Mesenchymal stem cell (in vitro differentiated cells and primary cell): ENCODE data around the gene SLC35F3.
"Not testable (repeated sequence)": the region's sequence is repeated elsewhere in the genome, so short reads cannot be mapped to it uniquely, and the experiment has no call there.

Source experiments
- DNase-seq: peaks from one replicate; pipeline ENCODE4 v3.0.0-alpha.2; 2013
- H2AFZ ChIP-seq: one replicate; pipeline ENCODE4 v1.6.1; 2013; ENCODE audit warnings: low read depth, mild to moderate bottlenecking, control low read depth, inconsistent platforms, low read length, moderate library complexity
- H2AK5ac ChIP-seq: 2 replicates; pipeline ENCODE4 v1.6.1; 2013; ENCODE audit warnings: low read length, moderate library complexity, mild to moderate bottlenecking, inconsistent platforms; ENCODE audit not compliant: severe bottlenecking
- H2BK120ac ChIP-seq: one replicate; pipeline ENCODE4 v1.6.1; 2013; ENCODE audit warnings: low read depth, mild to moderate bottlenecking, inconsistent platforms, low read length, moderate library complexity
- H2BK12ac ChIP-seq, 2 experiments: one replicate each; pipeline ENCODE4 v1.6.1; 2013; ENCODE audit warnings: inconsistent platforms in 2 of 2, low read length in 2 of 2, mild to moderate bottlenecking in 2 of 2, moderate library complexity in 2 of 2, control low read depth in 1 of 2
- H2BK15ac ChIP-seq: one replicate; pipeline ENCODE4 v1.6.1; 2013; ENCODE audit warnings: mild to moderate bottlenecking, low read depth, inconsistent platforms; ENCODE audit not compliant: poor library complexity, severe bottlenecking
- H2BK5ac ChIP-seq: 2 replicates; pipeline ENCODE4 v1.6.1; 2013; ENCODE audit warnings: low read depth, mild to moderate bottlenecking, low read length, control low read depth, inconsistent platforms; ENCODE audit not compliant: poor library complexity, severe bottlenecking
- H3K14ac ChIP-seq, 2 experiments: one replicate each; pipeline ENCODE4 v1.6.1; 2013; ENCODE audit warnings: inconsistent platforms in 2 of 2, low read length in 2 of 2, control low read depth in 1 of 2, mild to moderate bottlenecking in 1 of 2, moderate library complexity in 1 of 2
- H3K18ac ChIP-seq, 2 experiments: one replicate each; pipeline ENCODE4 v1.6.1; 2013; ENCODE audit warnings: inconsistent platforms in 2 of 2, low read length in 2 of 2, control low read depth in 1 of 2, low read depth in 1 of 2, mild to moderate bottlenecking in 1 of 2
- H3K23ac ChIP-seq, 2 experiments: one replicate each; pipeline ENCODE4 v1.6.1; 2013; ENCODE audit warnings: inconsistent platforms in 2 of 2, low read length in 2 of 2, mild to moderate bottlenecking in 2 of 2, moderate library complexity in 2 of 2, control low read depth in 1 of 2
- H3K27ac ChIP-seq: 2 replicates; pipeline ENCODE4 v1.5.1; 2013; ENCODE audit warnings: mild to moderate bottlenecking, moderate library complexity, low read length, control low read depth, inconsistent platforms; ENCODE audit not compliant: poor library complexity, severe bottlenecking
- H3K27me3 ChIP-seq, 2 experiments: 2 replicates each; pipeline versions ENCODE4 v1.6.1 to v1.7.0; 2013; ENCODE audit warnings: low read length in 2 of 2, mild to moderate bottlenecking in 2 of 2, moderate library complexity in 2 of 2, control low read depth in 1 of 2, inconsistent platforms in 1 of 2; ENCODE audit not compliant: control insufficient read depth in 1 of 2, insufficient read depth in 1 of 2
- H3K36me3 ChIP-seq, 2 experiments: 2 replicates each; pipeline versions ENCODE4 v1.6.1 to v1.7.0; 2013; ENCODE audit warnings: low read length in 2 of 2, control low read depth in 1 of 2, inconsistent platforms in 1 of 2, low read depth in 1 of 2, mild to moderate bottlenecking in 1 of 2; ENCODE audit not compliant: insufficient read depth in 2 of 2, control insufficient read depth in 1 of 2
- H3K4ac ChIP-seq, 2 experiments: one replicate each; pipeline ENCODE4 v1.6.1; 2013; ENCODE audit warnings: inconsistent platforms in 2 of 2, low read length in 2 of 2, mild to moderate bottlenecking in 2 of 2, moderate library complexity in 2 of 2, control low read depth in 1 of 2, low read depth in 1 of 2
- H3K4me1 ChIP-seq: 2 replicates; pipeline ENCODE4 v1.6.1; 2013; ENCODE audit warnings: low read depth, low read length, control low read depth; ENCODE audit not compliant: control insufficient read depth, insufficient read depth
- H3K4me2 ChIP-seq: 2 replicates; pipeline ENCODE4 v1.6.1; 2013; ENCODE audit warnings: low read length, mild to moderate bottlenecking, inconsistent platforms; ENCODE audit not compliant: poor library complexity, severe bottlenecking
- H3K4me3 ChIP-seq, 2 experiments: 2 replicates each; pipeline versions ENCODE4 v1.5.1 to v1.7.0; 2013; ENCODE audit warnings: low read length in 2 of 2, mild to moderate bottlenecking in 2 of 2, control low read depth in 1 of 2, low read depth in 1 of 2; ENCODE audit not compliant: insufficient read depth in 1 of 2
- H3K79me1 ChIP-seq: replicated peaks from 2 replicates; pipeline ENCODE4 v1.6.1; 2013; ENCODE audit warnings: mild to moderate bottlenecking, control low read depth, low read length, inconsistent platforms; ENCODE audit not compliant: poor library complexity, severe bottlenecking
- H3K9ac ChIP-seq: 2 replicates; pipeline ENCODE4 v1.7.0; 2013; ENCODE audit warnings: mild to moderate bottlenecking, low read length, moderate library complexity
- H3K9me3 ChIP-seq: 2 replicates; pipeline ENCODE4 v1.7.0; 2013; ENCODE audit warnings: mild to moderate bottlenecking, low read length; ENCODE audit not compliant: control insufficient read depth
- H4K8ac ChIP-seq: one replicate; pipeline ENCODE4 v1.6.1; 2013; ENCODE audit warnings: inconsistent platforms, mild to moderate bottlenecking, low read length, moderate library complexity
- H4K91ac ChIP-seq: one replicate; pipeline ENCODE4 v1.6.1; 2013; ENCODE audit warnings: mild to moderate bottlenecking, low read length, inconsistent platforms
- WGBS: methylation state at CpG from one replicate; pipeline ENCODE4 v1.1.7; 2013; ENCODE audit warnings: mixed read lengths; 5-methylcytosine and 5-hydroxymethylcytosine counted together

The SLC35F3 gene

DNA sequence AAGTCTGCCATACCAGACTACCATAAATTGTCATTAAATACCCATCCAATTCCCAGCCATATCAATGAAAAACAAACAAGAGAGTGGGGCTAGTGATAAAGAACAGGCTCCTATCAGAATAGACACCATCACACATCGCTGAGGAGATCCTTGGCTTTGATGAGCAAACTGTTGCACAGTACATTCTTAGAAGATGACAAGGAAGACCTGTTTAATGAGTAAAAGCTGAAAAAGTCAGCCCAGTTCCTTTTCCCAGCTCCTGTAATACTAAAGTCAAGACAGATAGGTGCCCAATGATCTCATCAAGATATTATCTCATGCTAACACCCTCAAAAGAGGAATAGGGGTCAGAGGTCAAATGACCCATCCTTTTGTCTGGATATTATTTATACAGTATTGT lies 304.3 kb downstream of the SLC35F3 start:
- Histone ChIP-seq H4K91ac (no peak overlapping the region), H2AFZ (no peak overlapping the region), H3K4me1 (no peaks in the 10 kb centered on the region), H3K4ac (no peak overlapping the region), H2BK5ac (no peak overlapping the region), H3K18ac (no peak overlapping the region), H3K27me3 (peaks cover 11% of the 10 kb centered on the region in 2 experiments), H3K4me3 (no peak overlapping the region), H2AK5ac (no peak overlapping the region), H3K23ac (no peak overlapping the region), H3K79me1 (no peaks in the 10 kb centered on the region), H3K9ac (no peak overlapping the region), H2BK12ac (no peak overlapping the region), H3K27ac (no peak overlapping the region), H3K14ac (no peak overlapping the region), H4K8ac (no peak overlapping the region), H2BK15ac (no peak overlapping the region), H3K4me2 (no peak overlapping the region), H2BK120ac (no peak overlapping the region), H3K9me3 (no peaks in the 10 kb centered on the region), H3K36me3 (no peaks in the 10 kb centered on the region)
- 25% methylated on average over 1 of the region's 1 CpG for WGBS
- peak; percentile 1 for DNase-seq

DNA sequence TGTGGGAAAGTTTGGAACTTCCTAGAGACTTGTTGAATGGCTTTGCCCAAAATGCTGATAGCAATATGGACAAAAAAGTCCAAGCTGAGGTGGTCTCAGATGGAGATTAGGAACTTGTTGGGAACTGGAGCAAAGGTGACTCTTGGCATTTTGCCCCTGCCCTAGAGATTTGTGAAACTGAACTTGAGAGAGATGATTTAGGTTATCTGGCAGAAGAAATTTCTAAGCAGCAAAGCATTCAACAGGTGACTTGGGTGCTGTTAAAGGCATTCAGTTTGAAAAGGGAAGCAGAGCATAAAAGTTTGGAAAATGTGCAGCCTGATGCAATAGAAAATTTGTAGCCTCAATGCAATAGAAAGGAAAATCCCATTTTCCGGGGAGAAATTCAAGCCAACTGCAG lies 306.0 kb downstream of the SLC35F3 start:
- peaks cover 10% of the 10 kb centered on the region for H3K4me1 ChIP-seq
- H3K27me3 ChIP-seq = peaks cover 24 to 25% of the 10 kb centered on the region in 2 experiments
- H2BK12ac ChIP-seq, H2AFZ ChIP-seq, H2AK5ac ChIP-seq, H3K4ac ChIP-seq, H4K8ac ChIP-seq, H3K18ac ChIP-seq, H3K4me3 ChIP-seq, H3K36me3 ChIP-seq, H3K9ac ChIP-seq, H4K91ac ChIP-seq, H3K14ac ChIP-seq, DNase-seq, H2BK15ac ChIP-seq, H3K9me3 ChIP-seq, H3K4me2 ChIP-seq, H2BK120ac ChIP-seq, H2BK5ac ChIP-seq, H3K79me1 ChIP-seq, H3K23ac ChIP-seq, H3K27ac ChIP-seq: not testable (repeated sequence)
- WGBS = 100% methylated on average over 1 of the region's 1 CpG

DNA sequence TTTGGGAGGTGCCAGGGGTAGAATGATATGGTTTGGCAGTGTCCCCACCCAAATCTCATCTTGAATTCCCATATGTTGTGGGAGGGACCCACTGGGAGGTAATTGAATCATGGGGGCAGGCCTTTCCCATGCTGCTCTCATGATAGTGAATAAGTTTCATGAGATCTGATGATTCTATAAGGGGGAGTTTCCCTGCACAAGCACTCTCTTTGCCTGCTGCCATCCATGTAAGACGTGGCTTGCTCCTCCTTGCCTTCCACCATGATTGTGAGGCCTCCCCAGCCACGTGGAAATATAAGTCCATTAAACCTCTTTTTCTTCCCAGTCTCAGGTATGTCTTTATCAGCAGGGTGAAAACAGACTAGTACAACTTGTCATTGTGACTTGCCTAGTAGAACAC lies 307.4 kb downstream of the SLC35F3 start:
- H3K23ac ChIP-seq, H2BK5ac ChIP-seq, H2BK12ac ChIP-seq, H3K36me3 ChIP-seq, H3K4me3 ChIP-seq, H3K9ac ChIP-seq, H3K18ac ChIP-seq, H4K8ac ChIP-seq, DNase-seq, H3K14ac ChIP-seq, H3K9me3 ChIP-seq, H3K79me1 ChIP-seq, H3K27ac ChIP-seq, H4K91ac ChIP-seq, H3K4me2 ChIP-seq, H2BK15ac ChIP-seq, H2BK120ac ChIP-seq, H2AK5ac ChIP-seq, H2AFZ ChIP-seq, H3K4ac ChIP-seq: not testable (repeated sequence)
- 27% methylated on average over 2 of the region's 2 CpGs for WGBS
- Histone ChIP-seq H3K4me1 (peaks cover 10% of the 10 kb centered on the region), H3K27me3 (peaks cover 38 to 39% of the 10 kb centered on the region in 2 experiments)

DNA sequence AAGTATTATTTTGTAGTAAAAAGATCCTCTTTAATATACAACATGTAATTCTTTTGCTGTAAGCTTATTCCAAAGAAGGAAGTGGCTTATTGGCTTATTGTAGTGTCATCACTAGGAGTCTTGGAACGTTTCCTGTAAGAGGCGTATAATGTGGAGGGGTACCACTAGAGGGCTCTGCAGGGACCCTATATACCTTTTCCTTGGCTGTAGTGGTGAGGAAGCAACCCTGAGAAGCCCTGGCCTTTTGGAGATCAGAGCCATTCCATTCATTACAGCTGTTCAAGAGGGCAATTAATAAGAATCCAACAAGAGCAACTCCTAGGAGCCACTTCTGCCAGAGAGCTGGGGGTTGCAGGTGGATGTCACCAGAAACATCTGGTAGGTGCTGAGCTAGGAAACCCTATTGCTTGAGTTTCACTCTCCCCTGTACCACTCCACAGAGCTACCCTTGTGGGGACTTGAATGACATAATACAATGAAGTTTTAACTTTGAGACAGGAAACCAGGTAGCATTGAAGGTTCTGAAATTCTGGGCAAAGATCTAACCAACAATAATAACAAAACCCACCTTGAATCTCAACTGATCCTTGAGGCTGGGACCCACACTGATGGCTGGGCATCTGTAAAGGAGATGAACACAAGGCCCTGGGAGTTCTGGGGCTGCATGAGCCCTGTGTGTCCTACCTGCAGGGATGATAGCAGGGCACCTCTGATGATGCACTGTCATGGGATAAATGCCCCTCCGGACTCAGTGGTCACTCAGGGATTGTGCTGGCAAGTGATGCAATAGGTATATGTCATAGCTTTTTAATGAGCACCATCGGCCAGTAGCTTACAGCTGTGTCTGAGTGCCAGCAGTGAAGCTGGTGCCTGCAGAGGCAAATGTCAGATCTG lies 308.5 kb downstream of the SLC35F3 start:
- H3K4ac ChIP-seq = no peak overlapping the region
- no peak overlapping the region for H3K4me3 ChIP-seq
- no peak overlapping the region for H2AFZ ChIP-seq
- H2BK12ac ChIP-seq = no peak overlapping the region
- H3K4me1 ChIP-seq = peaks cover 10% of the 10 kb centered on the region
- H3K9me3 ChIP-seq = no peaks in the 10 kb centered on the region
- WGBS = 48% methylated on average over 4 of the region's 4 CpGs
- H3K9ac ChIP-seq = no peak overlapping the region
- H3K23ac ChIP-seq = no peak overlapping the region
- H3K36me3 ChIP-seq = no peaks in the 10 kb centered on the region
- H2BK15ac ChIP-seq = no peak overlapping the region
- no peak overlapping the region for H4K91ac ChIP-seq
- DNase-seq = no peak
- H3K27me3 ChIP-seq = peaks cover 38 to 46% of the 10 kb centered on the region in 2 experiments
- no peaks in the 10 kb centered on the region for H3K79me1 ChIP-seq
- no peak overlapping the region for H2AK5ac ChIP-seq
- H3K14ac ChIP-seq = no peak overlapping the region
- no peak overlapping the region for H3K18ac ChIP-seq
- no peak overlapping the region for H2BK5ac ChIP-seq
- H2BK120ac ChIP-seq = no peak overlapping the region
- no peak overlapping the region for H3K4me2 ChIP-seq
- no peak overlapping the region for H3K27ac ChIP-seq
- no peak overlapping the region for H4K8ac ChIP-seq
